ENCODE results near the gene MAPK12.

Gene MAPK12

GRCh38 chr22:50203288-50203687, 58.2 kb downstream of the MAPK12 start:
- TF ChIP-seq CTCF (IDR thresholded peaks at IDR 0.05; ENCODE audit: extremely low read depth, missing control alignments), result no peak
- DNase-seq (ENCODE audit: low spot score), result no peak

All from GM20000 (cell line).